Measurements from ENCODE around the gene CLNK.

CLNK gene

GRCh38 chr4:10596586-10597290 lies 87.8 kb downstream of the CLNK start:
- TF ChIP-seq CTCF (conservative IDR thresholded peaks at IDR 0.05; ENCODE audit: low read depth) = no peak
- ChIA-PET POLR2A (ENCODE audit: low non-redundant PET) (no interaction called here), CTCF (no interaction called here)
- no peak overlapping the region for H3K27ac ChIP-seq
- no peak for DNase-seq (ENCODE audit: low spot score)

- DNase-seq (ENCODE audit: low spot score) = no peak
- TF ChIP-seq CTCF (conservative IDR thresholded peaks at IDR 0.05; ENCODE audit: low read depth) = no peak
- no peak overlapping the region for H3K27ac ChIP-seq
- POLR2A ChIA-PET (ENCODE audit: low non-redundant PET) = no interaction called here
- CTCF ChIA-PET = no interaction called here
These were observed 91.4 kb downstream of the CLNK start for GRCh38 chr4:10593130-10593529.

- no peak for DNase-seq (ENCODE audit: low spot score)
- H3K27ac ChIP-seq = no peak overlapping the region
- POLR2A ChIA-PET (ENCODE audit: low non-redundant PET) = no interaction called here
- TF ChIP-seq CTCF (conservative IDR thresholded peaks at IDR 0.05; ENCODE audit: low read depth) = no peak
- CTCF ChIA-PET = no interaction called here
These were observed 93.7 kb downstream of the CLNK start for GRCh38 chr4:10590896-10591295.

- no peak overlapping the region for H3K27ac ChIP-seq
- ChIA-PET CTCF (no interaction called here), POLR2A (ENCODE audit: low non-redundant PET) (no interaction called here)
- TF ChIP-seq CTCF (conservative IDR thresholded peaks at IDR 0.05; ENCODE audit: low read depth) = no peak
- DNase-seq (ENCODE audit: low spot score) = no peak
These were observed 94.8 kb downstream of the CLNK start for GRCh38 chr4:10589799-10590198.

- POLR2A ChIA-PET (ENCODE audit: low non-redundant PET) = no interaction called here
- H3K27ac ChIP-seq = no peak overlapping the region
- TF ChIP-seq CTCF (conservative IDR thresholded peaks at IDR 0.05; ENCODE audit: low read depth) = no peak
- DNase-seq (ENCODE audit: low spot score) = no peak
- CTCF ChIA-PET = no interaction called here
These were observed 95.2 kb downstream of the CLNK start for GRCh38 chr4:10589321-10589720.

GRCh38 chr4:10587697-10588096 lies 96.9 kb downstream of the CLNK start:
- ChIA-PET CTCF (no interaction called here), POLR2A (ENCODE audit: low non-redundant PET) (no interaction called here)
- no peak for TF ChIP-seq CTCF (conservative IDR thresholded peaks at IDR 0.05; ENCODE audit: low read depth)
- no peak for DNase-seq (ENCODE audit: low spot score)
- no peak overlapping the region for H3K27ac ChIP-seq
